SK-N-SH treated with all-trans-retinoic acid at 6 μM for 48 hours (cell line): ENCODE data around the gene MACROH2A2.

Experiments used
- BACH2 ChIP-seq: fragments of 250-450 bp; sonication (Bioruptor Pico); IDR thresholded peaks from 2 replicates; pipeline ENCODE4 v1.9.0; 2021; ENCODE audit warnings: mild to moderate bottlenecking, borderline replicate concordance
- ISL1 ChIP-seq: fragments of 250-450 bp; sonication (Bioruptor Pico); IDR thresholded peaks from 2 replicates; pipeline ENCODE4 v2.1.2; 2022; ENCODE audit warnings: mild to moderate bottlenecking, moderate library complexity
- RARB ChIP-seq: fragments of 250-450 bp; sonication (Bioruptor Pico); IDR thresholded peaks from 2 replicates; pipeline ENCODE4 v1.8.0; 2021; ENCODE audit warnings: mild to moderate bottlenecking, moderate library complexity
- ZFP3 ChIP-seq: fragments of 250-450 bp; sonication (Bioruptor Pico); IDR thresholded peaks from 2 replicates; pipeline ENCODE4 v1.5.0; 2020; ENCODE audit warnings: mild to moderate bottlenecking, moderate library complexity
- ZFP30 ChIP-seq: fragments of 450-650 bp; formaldehyde crosslinking; IDR thresholded peaks from 2 replicates; pipeline ENCODE4 v1.5.0; 2022; ENCODE audit warnings: mild to moderate bottlenecking, moderate library complexity
- ZNF565 ChIP-seq: fragments of 450-650 bp; formaldehyde crosslinking; conservative IDR thresholded peaks from 2 replicates; pipeline ENCODE4 v1.5.0; 2020; ENCODE audit warnings: low read depth, mild to moderate bottlenecking, moderate library complexity
- ZNF8 ChIP-seq: fragments of 450-650 bp; formaldehyde crosslinking; IDR thresholded peaks from 2 replicates; pipeline ENCODE4 v1.5.0; 2020; ENCODE audit warnings: mild to moderate bottlenecking, moderate library complexity

- TF ChIP-seq ZFP30 (CRISPR knock-in tag) (no peak), ZNF565 (no peak), BACH2 (CRISPR knock-in tag) (no peak), ISL1 (no peak), ZFP3 (CRISPR knock-in tag) (no peak), ZNF8 (CRISPR knock-in tag) (no peak), RARB (CRISPR knock-in tag) (no peak)
Measured at GRCh38 chr10:70106958-70107791, 54.5 kb downstream of the MACROH2A2 start.
